HEK293T (cell line): ENCODE data around the gene SMIM3.
"Not testable (repeated sequence)": the region's sequence is repeated elsewhere in the genome, so short reads cannot be mapped to it uniquely, and the experiment has no call there.

ENCODE experiments used
- ARNT ChIP-seq: fragments of 450-650 bp; IDR thresholded peaks from 2 replicates; pipeline ENCODE4 v1.6.1; 2017; ENCODE audit warnings: mild to moderate bottlenecking
- BHLHE40 ChIP-seq: fragments of 450-650 bp; IDR thresholded peaks from 2 replicates; pipeline ENCODE4 v1.6.1; 2016; ENCODE audit warnings: mild to moderate bottlenecking, moderate library complexity, borderline replicate concordance
- ELF4 ChIP-seq: fragments of 450-650 bp; IDR thresholded peaks from 2 replicates; pipeline ENCODE4 v1.6.1; 2017; ENCODE audit warnings: antibody characterized with exemption
- FOXA1 ChIP-seq: fragments of 450-650 bp; IDR thresholded peaks from 2 replicates; pipeline ENCODE4 v1.6.1; 2016; ENCODE audit warnings: mild to moderate bottlenecking
- FOXM1 ChIP-seq: fragments of 450-650 bp; IDR thresholded peaks from 2 replicates; pipeline ENCODE4 v1.6.1; 2017; ENCODE audit warnings: mild to moderate bottlenecking, borderline replicate concordance
- L3MBTL2 ChIP-seq: fragments of 450-650 bp; conservative IDR thresholded peaks from 2 replicates; pipeline ENCODE4 v1.6.1; 2016; ENCODE audit warnings: mild to moderate bottlenecking
- LEF1 ChIP-seq: fragments of 450-650 bp; IDR thresholded peaks from 2 replicates; pipeline ENCODE4 v1.6.1; 2017; ENCODE audit warnings: mild to moderate bottlenecking, borderline replicate concordance
- NFRKB ChIP-seq: fragments of 450-650 bp; IDR thresholded peaks from 2 replicates; pipeline ENCODE4 v1.6.1; 2016; ENCODE audit warnings: mild to moderate bottlenecking, moderate library complexity
- PKNOX1 ChIP-seq: fragments of 450-650 bp; IDR thresholded peaks from 2 replicates; pipeline ENCODE4 v1.6.1; 2016
- SP1 ChIP-seq: fragments of 450-650 bp; IDR thresholded peaks from 2 replicates; pipeline ENCODE4 v1.6.1; 2017
- SUZ12 ChIP-seq: fragments of 450-650 bp; IDR thresholded peaks from 2 replicates; pipeline ENCODE4 v1.6.1; 2016; ENCODE audit warnings: mild to moderate bottlenecking
- TARDBP ChIP-seq: fragments of 450-650 bp; IDR thresholded peaks from 2 replicates; pipeline ENCODE4 v1.6.1; 2016
- ZNF384 ChIP-seq: fragments of 450-650 bp; IDR thresholded peaks from 2 replicates; pipeline ENCODE4 v1.6.1; 2016

DNA sequence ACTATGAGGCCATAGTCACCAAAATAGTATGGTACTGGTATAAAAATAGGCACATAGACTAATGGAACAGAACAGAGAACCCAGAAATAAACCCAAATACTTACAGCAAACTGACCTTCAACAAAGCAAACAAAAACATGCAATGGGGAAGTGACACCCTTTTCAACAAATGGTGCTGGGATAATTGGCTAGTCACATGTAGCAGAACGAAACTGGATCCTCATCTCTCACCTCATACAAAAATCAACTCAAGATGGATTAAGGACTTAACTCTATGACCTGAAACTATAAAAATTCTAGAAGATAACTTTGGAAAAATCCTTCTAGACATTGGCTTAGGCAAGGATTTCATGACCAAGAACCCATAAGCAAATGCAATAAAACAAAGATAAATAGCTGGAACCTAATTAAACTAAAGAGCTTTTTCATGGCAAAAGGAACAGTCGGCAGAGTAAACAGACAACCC is 14.9 kb downstream of the SMIM3 start:
- not testable (repeated sequence) for TF ChIP-seq SUZ12, SP1, FOXA1, ELF4, L3MBTL2, BHLHE40, LEF1, TARDBP, PKNOX1, ARNT, FOXM1, NFRKB, ZNF384
